Measurements from ENCODE around the gene FMNL3. TPM values are rescaled to one million over a fixed set of nuclear protein-coding genes. Genes with fewer than 3 reads are reported as not detected.

FMNL3 gene
- total RNA-seq, 1 experiment from 2014 or later = 3.5 TPM

DNA sequence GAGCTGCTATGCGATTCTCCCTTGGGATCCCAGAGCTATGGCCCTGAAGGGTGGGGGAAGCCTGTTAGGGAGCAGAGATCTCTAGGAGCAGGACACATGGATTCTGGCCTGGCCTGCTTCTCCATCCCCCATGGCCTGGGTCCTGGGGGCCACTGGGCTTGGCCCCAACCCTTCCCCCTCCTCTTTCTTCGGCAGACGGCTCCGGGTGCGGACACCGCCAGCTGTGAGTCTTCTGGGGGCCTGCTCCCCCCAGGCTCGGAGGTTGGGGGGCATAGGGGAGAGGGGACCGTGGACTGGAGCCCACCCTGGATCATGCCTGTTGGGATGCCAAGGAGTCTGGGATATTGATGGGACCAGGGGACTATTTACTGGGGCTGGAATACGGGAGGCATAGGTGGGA lies 74.8 kb downstream of the FMNL3 start:
- CTCF ChIA-PET = interaction anchor here (1.7 kb wide), 1 partner anchor 9 kb away, joined by 4 read pairs; the partner anchor contains the start of gene PRPF40B
- Histone ChIP-seq H3K4me2 (ENCODE audit: low read length) (no peak overlapping the region), H3K36me3 (ENCODE audit: control insufficient read depth in 1 of 2, insufficient read depth in 2 of 2, low read length in 2 of 2) (no peaks in the 10 kb centered on the region), H3K27me3 (ENCODE audit: insufficient read depth, low read length) (no peaks in the 10 kb centered on the region), H4K20me1 (ENCODE audit: insufficient read depth) (no peaks in the 10 kb centered on the region), H3K79me2 (ENCODE audit: insufficient read depth, low read length) (no peaks in the 10 kb centered on the region), H3K9me2 (ENCODE audit: insufficient read depth) (no peaks in the 10 kb centered on the region), H2AFZ (ENCODE audit: low read depth, low read length, poor library complexity, severe bottlenecking) (no peak overlapping the region), H3K27ac (ENCODE audit: low read depth, low read length) (no peak overlapping the region), H3K9ac (ENCODE audit: low read length) (no peak overlapping the region), H3K4me1 (ENCODE audit: control insufficient read depth in 1 of 2, insufficient read depth in 2 of 2, low read length in 2 of 2) (peaks cover 6 to 10% of the 10 kb centered on the region in 2 experiments; a peak in 3 of 4 replicates), H3K4me3 (replicated peaks in 1 of 2; ENCODE audit: low read depth in 1 of 2, low read length in 2 of 2) (no peak overlapping the region), H3K9me3 (ENCODE audit: control insufficient read depth in 1 of 2, insufficient read depth in 1 of 2, low read depth in 1 of 2, low read length in 2 of 2) (no peaks in the 10 kb centered on the region)
- RAD21 ChIA-PET (ENCODE audit: low non-redundant PET in 1 of 2, low total read pairs in 2 of 2, uncharacterized antibody in 2 of 2, unreplicated experiment in 2 of 2) = no interaction called here
- intact Hi-C loops (cut with micrococcal nuclease) = no loop called here
- POLR2A ChIA-PET = no interaction called here
- BruUV-seq (replicated peaks) = no TSS peak
- no peak for ATAC-seq
- no peak for TF ChIP-seq SRF (IDR thresholded peaks at IDR 0.05; ENCODE audit: low read depth)
- no peak for DNase-seq (ENCODE audit: low read depth, low spot score)

GRCh38 chr12:49631336-49631907 lies 75.8 kb downstream of the FMNL3 start:
- TF ChIP-seq RAD21 (IDR thresholded peaks at IDR 0.05; ENCODE audit: low read depth) (no peak), CEBPB (IDR thresholded peaks at IDR 0.05; ENCODE audit: low read depth) (no peak), ELF1 (IDR thresholded peaks at IDR 0.05; ENCODE audit: borderline replicate concordance, low read depth) (no peak), ZNF274 (IDR thresholded peaks at IDR 0.05; ENCODE audit: low read depth, low read length) (no peak), MAX (IDR thresholded peaks at IDR 0.05) (no peak), FOSL1 (IDR thresholded peaks at IDR 0.05; ENCODE audit: low read depth) (no peak)
- TF ChIP-seq, protein P1, sequence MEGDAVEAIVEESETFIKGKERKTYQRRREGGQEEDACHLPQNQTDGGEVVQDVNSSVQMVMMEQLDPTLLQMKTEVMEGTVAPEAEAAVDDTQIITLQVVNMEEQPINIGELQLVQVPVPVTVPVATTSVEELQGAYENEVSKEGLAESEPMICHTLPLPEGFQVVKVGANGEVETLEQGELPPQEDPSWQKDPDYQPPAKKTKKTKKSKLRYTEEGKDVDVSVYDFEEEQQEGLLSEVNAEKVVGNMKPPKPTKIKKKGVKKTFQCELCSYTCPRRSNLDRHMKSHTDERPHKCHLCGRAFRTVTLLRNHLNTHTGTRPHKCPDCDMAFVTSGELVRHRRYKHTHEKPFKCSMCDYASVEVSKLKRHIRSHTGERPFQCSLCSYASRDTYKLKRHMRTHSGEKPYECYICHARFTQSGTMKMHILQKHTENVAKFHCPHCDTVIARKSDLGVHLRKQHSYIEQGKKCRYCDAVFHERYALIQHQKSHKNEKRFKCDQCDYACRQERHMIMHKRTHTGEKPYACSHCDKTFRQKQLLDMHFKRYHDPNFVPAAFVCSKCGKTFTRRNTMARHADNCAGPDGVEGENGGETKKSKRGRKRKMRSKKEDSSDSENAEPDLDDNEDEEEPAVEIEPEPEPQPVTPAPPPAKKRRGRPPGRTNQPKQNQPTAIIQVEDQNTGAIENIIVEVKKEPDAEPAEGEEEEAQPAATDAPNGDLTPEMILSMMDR (IDR thresholded peaks at IDR 0.05 in 2 of 3, conservative IDR thresholded peaks at IDR 0.05 in 1 of 3; ENCODE audit: borderline replicate concordance in 1 of 3, insufficient read depth in 1 of 3, low read depth in 2 of 3, low read length in 2 of 3) = 0 out of 6 replicates have a peak, but pooled peaks of 1 of the 3 experiments have one; percentile 21
- Histone ChIP-seq H3K79me2 (ENCODE audit: insufficient read depth, low read length) (no peaks in the 10 kb centered on the region; the same call in 1 of the 2 replicates), H3K27me3 (ENCODE audit: insufficient read depth, low read length) (no peaks in the 10 kb centered on the region), H3K27ac (ENCODE audit: low read depth, low read length) (no peak overlapping the region), H3K9me3 (ENCODE audit: control insufficient read depth in 1 of 2, insufficient read depth in 1 of 2, low read depth in 1 of 2, low read length in 2 of 2) (no peaks in the 10 kb centered on the region), H3K4me1 (ENCODE audit: control insufficient read depth in 1 of 2, insufficient read depth in 2 of 2, low read length in 2 of 2) (peaks cover 8 to 20% of the 10 kb centered on the region in 2 experiments; a peak in 3 of 4 replicates), H4K20me1 (ENCODE audit: insufficient read depth) (no peaks in the 10 kb centered on the region), H2AFZ (ENCODE audit: low read depth, low read length, poor library complexity, severe bottlenecking) (no peak overlapping the region), H3K4me3 (replicated peaks in 1 of 2; ENCODE audit: low read depth in 1 of 2, low read length in 2 of 2) (no peak overlapping the region), H3K36me3 (ENCODE audit: control insufficient read depth in 1 of 2, insufficient read depth in 2 of 2, low read length in 2 of 2) (no peaks in the 10 kb centered on the region), H3K9ac (ENCODE audit: low read length) (no peak overlapping the region), H3K4me2 (ENCODE audit: low read length) (no peak overlapping the region), H3K9me2 (ENCODE audit: insufficient read depth) (no peaks in the 10 kb centered on the region)
- intact Hi-C loops (cut with micrococcal nuclease) = no loop called here
- no peak for DNase-seq (ENCODE audit: low read depth, low spot score)
- CTCF ChIA-PET = interaction anchor here (1.7 kb wide), 1 partner anchor 8 kb away, joined by 4 read pairs; the partner anchor contains the start of gene PRPF40B
- ATAC-seq = no peak
- RAD21 ChIA-PET (ENCODE audit: low non-redundant PET in 1 of 2, low total read pairs in 2 of 2, uncharacterized antibody in 2 of 2, unreplicated experiment in 2 of 2) = no interaction called here
- POLR2A ChIA-PET = no interaction called here
- no TSS peak for BruUV-seq (replicated peaks)
